ENCODE data around the gene CFAP58.

CFAP58 gene

DNA sequence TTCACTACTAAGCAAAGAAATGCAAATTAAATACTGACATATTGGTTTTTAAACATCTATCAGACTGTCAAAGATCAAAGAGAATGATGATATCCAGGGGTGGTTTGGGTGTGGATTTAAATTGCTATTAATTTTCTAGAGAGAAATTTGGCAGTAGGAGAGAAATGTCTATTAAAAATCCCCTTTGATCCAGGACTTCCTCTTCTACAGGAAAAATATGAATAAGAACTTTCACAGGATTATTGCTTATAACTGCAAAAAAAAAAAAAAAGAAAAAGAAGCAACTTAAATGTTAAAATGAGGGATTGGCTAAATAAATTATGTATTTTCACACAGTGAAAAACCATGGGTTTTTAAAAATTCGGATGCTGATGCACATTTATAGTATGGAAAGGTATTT is 21.0 kb downstream of the CFAP58 start:
- DNase-seq, result no peak

DNA sequence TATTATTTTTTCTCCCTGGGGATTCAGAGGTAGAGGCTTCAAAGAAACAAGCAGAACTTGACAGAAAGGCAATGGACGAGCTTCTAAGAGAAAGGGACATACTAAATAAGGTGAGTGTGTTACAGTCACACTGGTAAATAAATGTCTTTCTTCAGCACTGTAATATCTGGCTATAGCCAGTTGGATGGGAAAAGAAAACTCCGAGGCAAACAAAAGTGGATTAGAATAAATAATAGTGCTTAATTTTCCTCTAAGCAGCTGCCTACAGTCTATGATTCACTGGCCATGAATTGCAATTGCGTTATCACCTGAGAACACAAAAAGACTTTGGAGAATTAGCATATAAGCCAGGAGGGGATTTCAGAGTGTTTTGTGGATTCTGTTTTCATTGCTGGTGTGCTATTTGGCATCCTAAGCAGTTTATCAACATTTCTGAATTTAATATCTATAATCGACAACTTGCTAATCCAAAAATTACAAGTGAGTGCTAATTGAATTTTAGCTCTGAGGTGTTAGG is 23.2 kb downstream of the CFAP58 start:
- DNase-seq, result no peak

DNA sequence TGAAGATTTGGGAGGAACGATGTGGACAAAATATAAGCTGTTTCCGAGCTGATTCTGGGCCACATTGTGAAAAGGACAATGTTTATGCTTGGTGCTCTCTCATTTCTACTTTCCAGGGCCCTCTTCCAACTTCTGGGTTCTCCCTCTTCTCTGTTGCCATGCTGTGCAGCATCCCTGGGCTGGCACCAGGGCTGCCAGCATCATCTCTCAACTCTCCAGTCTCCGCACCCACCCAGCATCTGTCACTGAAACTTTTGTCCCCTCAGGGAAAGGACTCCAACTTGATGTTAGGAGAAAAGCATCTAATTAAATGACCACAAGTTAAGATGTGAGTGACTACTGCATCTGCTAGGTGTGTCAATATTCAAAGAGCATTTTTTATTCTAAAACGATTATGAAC is 26.7 kb downstream of the CFAP58 start:
- DNase-seq, result no peak

GRCh38 chr10:104387130-104387888 is 33.7 kb downstream of the CFAP58 start:
- no peak for DNase-seq

- no peak for DNase-seq
Observed at GRCh38 chr10:104388830-104389229, 35.2 kb downstream of the CFAP58 start.

DNA sequence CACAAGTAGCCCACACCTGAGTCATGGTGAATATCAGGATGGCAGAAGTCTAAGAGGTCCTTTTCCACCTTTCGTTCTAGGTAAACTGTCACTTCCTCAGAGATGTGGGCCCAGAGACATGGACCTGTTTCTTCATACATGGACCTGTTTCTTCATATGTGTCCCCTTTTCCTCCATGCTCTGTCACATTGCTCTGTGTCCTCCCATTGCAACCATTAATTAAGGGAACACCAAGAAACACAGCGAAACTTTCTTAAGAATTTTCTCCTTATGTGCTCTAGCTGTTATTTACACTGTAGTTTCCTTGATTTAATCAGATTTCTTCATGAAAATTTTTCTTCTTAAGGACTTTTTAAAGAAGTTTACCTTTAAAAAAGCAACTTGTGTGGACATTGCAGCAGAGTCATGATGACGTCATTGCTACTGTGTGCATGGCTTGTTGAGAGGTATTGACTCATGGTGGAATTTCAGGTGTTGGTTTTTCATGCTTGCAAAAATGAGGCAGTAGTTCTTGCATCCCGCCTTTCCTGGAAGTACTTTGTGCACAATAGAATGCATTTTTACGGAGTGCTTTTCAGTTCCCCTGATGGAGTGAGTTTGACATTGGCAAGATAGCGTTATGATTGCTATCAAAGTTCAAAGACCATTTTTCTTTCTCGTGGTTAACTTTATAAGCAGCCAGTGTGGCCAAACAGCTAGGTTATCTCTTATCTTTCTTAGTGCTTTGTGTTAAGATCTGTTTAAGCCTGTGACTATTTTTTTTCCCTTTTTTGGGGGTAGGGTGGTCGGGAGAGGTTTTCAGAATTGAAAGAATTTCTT is 37.7 kb downstream of the CFAP58 start:
- DNase-seq, result no peak

- no peak for DNase-seq
Observed at GRCh38 chr10:104391969-104392296, 38.3 kb downstream of the CFAP58 start.

DNA sequence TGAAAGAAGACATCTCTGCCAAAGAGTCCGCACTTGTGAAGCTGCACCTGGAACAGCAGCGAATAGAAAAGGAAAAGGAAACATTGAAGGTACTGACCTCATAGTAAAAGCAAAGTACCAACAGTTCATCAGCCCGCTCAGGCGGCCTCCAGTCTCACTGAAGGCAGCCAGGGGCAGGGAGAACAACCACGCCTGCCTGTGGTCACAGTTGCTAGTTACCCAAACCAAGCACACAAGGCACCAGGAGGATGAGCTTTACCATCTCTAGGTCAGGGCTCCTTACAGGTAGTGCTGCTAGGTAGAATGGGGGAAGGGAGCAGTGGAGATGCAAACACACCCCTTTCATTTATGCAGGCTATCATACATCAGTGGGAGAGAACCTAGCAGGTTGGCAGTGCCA is 39.8 kb downstream of the CFAP58 start:
- no peak for DNase-seq

DNA sequence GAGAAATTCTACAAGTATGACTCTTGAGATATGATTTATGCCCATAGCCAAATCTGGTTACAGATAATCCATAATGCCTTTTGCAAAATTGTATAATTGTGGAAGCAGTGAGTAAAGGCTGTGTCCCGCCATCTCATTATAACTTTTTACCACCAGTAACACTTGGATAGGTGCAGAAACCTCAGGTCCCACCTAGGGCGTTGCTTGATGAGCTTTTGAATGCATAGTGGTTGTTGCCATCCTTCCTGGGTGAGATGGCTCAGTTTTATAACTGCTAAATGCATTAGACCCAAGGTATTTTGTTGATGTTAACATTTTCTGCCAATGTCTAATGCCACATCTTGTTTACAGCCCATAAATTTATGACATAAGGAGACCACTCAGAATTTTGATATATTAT is 42.9 kb downstream of the CFAP58 start:
- no peak for DNase-seq

GRCh38 chr10:104403636-104404035 is 50.0 kb downstream of the CFAP58 start:
- no peak for DNase-seq

DNA sequence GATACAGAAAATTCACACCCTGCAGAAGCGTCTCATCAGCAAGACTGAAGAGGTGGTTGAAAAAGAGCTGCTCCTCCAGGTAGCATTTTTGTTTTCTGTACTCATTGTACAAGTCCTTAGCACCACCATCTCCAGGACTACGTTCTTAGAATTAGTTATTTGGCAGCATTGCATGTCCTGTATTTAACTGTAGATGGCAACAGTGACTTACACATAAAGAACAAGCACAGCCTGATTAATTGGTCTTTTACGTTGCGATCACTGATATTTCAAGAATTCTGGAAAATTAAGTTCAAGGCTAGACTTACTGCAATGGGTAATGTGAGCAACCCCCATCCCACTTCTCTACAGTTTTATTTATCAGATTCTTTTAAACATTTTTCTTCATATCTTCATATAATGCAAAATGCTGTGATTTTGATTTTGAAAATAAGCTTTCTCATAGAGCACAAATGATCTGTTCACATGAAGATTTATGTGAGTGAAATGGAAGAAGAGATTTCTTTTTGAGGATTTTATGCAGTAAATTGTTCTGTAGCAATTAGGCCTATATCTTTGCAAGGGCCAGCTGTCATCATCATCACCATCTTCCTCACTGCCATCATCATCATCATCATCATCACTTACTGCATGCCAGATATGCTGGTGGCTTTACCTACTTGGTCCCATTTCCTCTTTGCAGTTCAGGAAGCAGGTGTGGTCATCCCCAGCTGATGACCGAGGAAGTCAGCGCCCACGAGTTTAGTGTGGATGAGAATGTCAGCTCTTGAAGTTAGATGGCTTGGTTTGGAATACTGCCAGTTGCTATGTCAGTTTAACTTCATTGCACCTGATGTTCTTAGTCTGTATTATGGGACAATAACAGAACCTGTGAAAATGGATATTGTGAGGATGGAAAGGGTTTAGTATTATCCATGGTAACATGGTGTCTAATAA is 53.4 kb downstream of the CFAP58 start:
- no peak for DNase-seq

DNA sequence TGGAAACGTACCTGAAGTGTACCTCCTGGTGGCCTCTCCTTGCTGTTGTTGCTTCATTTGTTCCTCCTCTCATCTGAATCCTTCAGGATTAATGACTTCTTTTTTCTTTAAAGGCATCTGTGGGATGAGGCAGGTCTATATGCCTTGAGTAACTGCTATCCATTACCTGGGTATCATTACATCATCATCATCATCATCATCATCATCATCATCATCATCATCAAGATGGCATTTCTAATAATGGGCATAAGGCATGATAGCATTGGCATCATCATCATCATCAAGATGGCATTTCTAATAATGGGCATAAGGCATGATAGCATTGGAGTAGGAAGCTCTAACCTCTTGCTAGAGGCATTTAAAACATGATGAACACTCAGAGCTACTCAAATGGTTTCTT is 59.9 kb downstream of the CFAP58 start:
- no peak for DNase-seq

GRCh38 chr10:104415526-104416165 is 62.0 kb downstream of the CFAP58 start:
- no peak for DNase-seq

DNA sequence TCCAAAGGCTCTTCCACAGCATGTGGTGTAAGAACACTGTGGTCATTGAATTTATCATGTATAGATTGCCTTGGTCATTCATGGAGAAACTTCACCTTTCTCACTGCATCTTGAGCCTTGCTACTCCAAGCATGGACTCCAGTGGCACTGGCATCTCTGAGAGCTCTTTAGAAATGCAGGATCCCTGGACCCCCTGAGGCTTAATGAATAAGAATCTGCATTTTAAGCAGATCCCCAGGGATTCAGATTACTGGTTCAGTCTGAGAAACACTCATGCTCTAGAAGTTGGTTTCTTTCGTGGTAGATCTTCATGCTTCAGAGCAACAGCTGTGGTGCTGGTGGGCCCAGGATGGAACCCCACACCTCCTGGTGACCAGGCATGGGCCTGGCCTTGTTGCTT is 63.2 kb downstream of the CFAP58 start:
- no peak for DNase-seq

DNA sequence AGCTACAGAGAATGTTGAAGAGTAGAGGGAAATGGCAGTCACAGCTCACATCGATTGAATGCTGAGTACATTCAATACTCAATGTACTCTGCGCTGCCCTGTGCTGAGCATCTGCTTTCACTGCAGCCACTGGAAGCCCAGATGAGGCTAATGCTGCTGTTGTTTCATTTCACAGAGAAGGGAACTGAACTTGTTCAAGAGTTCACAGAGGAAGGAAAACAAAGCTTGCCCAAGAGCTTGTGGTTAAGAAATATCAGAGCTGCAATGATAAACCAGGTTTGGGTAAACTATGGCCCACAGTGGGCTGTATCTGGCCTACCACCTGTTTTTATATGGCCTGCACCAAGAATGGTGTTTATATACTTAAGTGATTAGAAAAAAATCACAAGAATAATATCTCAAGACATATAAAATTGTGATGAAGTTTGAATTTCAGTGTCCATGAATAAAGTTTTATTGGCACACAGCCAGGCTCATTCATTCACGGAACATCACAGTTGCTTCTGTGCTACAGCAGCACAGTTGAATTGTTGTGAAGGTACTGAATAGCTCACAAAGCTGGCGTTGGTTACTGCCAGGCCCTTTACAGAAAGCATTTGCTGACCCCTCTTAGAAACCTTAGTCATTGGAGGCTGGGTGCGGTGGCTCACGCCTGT is 64.1 kb downstream of the CFAP58 start:
- DNase-seq, result no peak

GRCh38 chr10:104424719-104425118 is 71.1 kb downstream of the CFAP58 start:
- no peak for DNase-seq

DNA sequence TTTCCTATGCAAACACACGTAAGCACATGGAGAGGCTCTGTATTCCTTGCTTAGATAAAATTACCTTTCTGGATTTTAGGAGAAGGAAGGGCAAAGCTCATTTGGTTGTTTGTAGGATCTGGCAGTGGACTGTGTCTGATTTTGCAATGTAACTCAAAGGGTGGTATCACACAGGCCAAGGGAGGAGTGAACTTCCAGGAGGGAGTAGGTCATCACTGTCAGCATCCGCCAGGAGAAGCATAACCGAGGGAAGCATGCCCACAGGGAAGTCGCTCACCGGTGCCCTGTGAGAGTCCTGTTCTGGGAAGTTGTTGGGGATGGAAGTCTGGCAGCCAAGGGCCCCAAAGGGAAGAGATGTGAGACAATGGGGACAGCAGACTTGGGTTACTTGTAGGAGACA is 74.4 kb downstream of the CFAP58 start:
- no peak for DNase-seq

DNA sequence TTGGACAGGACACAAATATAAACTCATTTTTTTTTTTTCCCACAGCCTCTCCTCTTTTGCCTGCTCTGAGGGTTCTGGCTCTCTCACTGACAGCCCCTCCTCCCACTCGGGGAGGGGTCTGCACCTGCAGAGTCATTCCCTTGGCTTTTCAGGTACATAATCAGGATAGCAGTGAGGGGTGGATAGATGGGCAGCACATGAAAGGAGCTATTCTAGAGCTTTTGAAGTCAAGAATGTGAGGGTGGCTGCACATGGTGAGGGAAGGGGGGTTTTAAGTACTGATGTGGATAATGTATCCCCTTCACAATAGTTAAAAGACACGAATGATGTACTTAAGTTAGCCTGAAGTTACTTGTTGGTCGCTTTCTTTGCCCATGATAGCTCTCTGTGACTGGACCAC is 76.2 kb downstream of the CFAP58 start:
- DNase-seq, result no peak

- DNase-seq, result no peak
Observed at GRCh38 chr10:104430360-104430759, 76.7 kb downstream of the CFAP58 start.

DNA sequence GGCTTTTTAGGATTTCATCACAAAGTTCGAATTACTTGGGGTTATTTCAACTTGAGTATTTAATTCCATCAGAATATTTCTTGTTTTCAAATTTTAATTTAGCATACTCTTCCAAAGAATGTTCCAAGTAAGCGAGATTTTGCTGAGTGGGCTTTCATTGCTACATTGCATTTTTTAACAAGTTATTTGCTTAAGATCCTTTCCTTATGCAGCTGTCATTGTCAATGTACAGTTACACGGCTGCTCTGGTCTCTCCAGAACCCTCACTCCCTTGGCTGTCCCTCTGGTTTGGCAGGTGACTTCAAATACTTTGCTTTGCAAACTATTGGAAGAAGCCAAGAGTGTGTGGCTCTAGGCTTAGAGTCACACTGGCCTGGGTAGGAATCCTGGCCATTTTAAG is 80.0 kb downstream of the CFAP58 start:
- DNase-seq, result no peak

GRCh38 chr10:104434601-104435000 is 81.0 kb downstream of the CFAP58 start:
- no peak for DNase-seq

GRCh38 chr10:104435822-104436221 is 82.2 kb downstream of the CFAP58 start:
- DNase-seq, result no peak
